ENCODE data around the gene HELZ. TPM values are rescaled to one million over a fixed set of nuclear protein-coding genes. Genes with fewer than 3 reads are reported as not detected.

The HELZ gene
- polyA plus RNA-seq, 1 of the 3 experiments (the other 2 are of a cell fraction) = 4.3 TPM

DNA sequence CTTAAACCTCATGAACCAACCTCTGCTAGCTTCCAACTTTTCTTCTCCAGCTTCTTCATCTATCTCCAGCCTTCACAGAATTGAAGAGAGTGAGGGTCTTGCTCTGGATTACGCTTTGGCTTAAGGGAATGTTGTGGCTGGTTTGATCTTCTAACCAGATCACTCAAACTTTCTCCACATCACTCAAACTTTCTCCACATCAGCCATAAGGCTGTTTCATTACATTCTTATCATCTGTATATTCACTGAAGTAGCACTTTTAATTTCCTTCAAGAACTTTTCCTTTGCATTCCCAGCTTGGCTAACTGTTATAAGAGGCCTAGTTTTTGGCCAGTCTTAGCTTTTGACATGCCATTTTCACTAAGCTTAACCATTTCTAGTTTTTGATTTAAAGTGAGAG is 148.4 kb downstream of the HELZ start:
- Histone ChIP-seq H3K9me3 (no peaks in the 10 kb centered on the region), H3K9me2 (no peaks in the 10 kb centered on the region), H2AFZ (ENCODE audit: low read depth) (no peak overlapping the region), H3K4me2 (no peak overlapping the region), H4K20me1 (ENCODE audit: insufficient read depth) (no peaks in the 10 kb centered on the region), H3K79me2 (ENCODE audit: insufficient read depth) (peaks cover 35% of the 10 kb centered on the region), H3K27ac (ENCODE audit: low read depth in 2 of 2, low read length in 1 of 2) (no peak overlapping the region), H3K36me3 (replicated peaks in 1 of 2; ENCODE audit: control insufficient read depth in 1 of 2, insufficient read depth in 2 of 2, low read length in 1 of 2) (peaks cover 0 to 13% of the 10 kb centered on the region in 2 experiments), H3F3A (replicated peaks; ENCODE audit: insufficient read depth) (no peaks in the 10 kb centered on the region), H3K4me1 (ENCODE audit: control insufficient read depth in 1 of 2, insufficient read depth in 2 of 2, low read depth in 1 of 2, low read length in 1 of 2) (no peaks in the 10 kb centered on the region), H3K4me3 (ENCODE audit: low read depth in 2 of 2, low read length in 1 of 2) (no peak overlapping the region), H3K27me3 (ENCODE audit: insufficient read depth) (no peaks in the 10 kb centered on the region), H3K9ac (no peak overlapping the region)
- TF ChIP-seq EP300 (IDR thresholded peaks at IDR 0.05; ENCODE audit: borderline replicate concordance in 1 of 2, low read depth in 1 of 2, low read length in 1 of 2) (no peak), GABPA (IDR thresholded peaks at IDR 0.05; ENCODE audit: low read depth) (no peak), GATA2 (CRISPR knock-in tag; IDR thresholded peaks at IDR 0.05) (no peak), MXI1 (IDR thresholded peaks at IDR 0.05; ENCODE audit: low read depth, low read length) (no peak), FOSL2 (IDR thresholded peaks at IDR 0.05; ENCODE audit: borderline replicate concordance, low read depth) (no peak), FOXJ3 (CRISPR knock-in tag; IDR thresholded peaks at IDR 0.05) (no peak), RAD21 (IDR thresholded peaks at IDR 0.05; ENCODE audit: low read length) (no peak), EZH2phosphoT487 (IDR thresholded peaks at IDR 0.05; ENCODE audit: borderline replicate concordance, low read depth) (no peak), POLR2AphosphoS5 (IDR thresholded peaks at IDR 0.05; ENCODE audit: low read depth, low read length) (no peak)
- TF ChIP-seq, protein P1, sequence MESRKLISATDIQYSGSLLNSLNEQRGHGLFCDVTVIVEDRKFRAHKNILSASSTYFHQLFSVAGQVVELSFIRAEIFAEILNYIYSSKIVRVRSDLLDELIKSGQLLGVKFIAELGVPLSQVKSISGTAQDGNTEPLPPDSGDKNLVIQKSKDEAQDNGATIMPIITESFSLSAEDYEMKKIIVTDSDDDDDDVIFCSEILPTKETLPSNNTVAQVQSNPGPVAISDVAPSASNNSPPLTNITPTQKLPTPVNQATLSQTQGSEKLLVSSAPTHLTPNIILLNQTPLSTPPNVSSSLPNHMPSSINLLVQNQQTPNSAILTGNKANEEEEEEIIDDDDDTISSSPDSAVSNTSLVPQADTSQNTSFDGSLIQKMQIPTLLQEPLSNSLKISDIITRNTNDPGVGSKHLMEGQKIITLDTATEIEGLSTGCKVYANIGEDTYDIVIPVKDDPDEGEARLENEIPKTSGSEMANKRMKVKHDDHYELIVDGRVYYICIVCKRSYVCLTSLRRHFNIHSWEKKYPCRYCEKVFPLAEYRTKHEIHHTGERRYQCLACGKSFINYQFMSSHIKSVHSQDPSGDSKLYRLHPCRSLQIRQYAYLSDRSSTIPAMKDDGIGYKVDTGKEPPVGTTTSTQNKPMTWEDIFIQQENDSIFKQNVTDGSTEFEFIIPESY (IDR thresholded peaks at IDR 0.05; ENCODE audit: borderline replicate concordance, low read depth) = no peak
- TF ChIP-seq, protein P2, sequence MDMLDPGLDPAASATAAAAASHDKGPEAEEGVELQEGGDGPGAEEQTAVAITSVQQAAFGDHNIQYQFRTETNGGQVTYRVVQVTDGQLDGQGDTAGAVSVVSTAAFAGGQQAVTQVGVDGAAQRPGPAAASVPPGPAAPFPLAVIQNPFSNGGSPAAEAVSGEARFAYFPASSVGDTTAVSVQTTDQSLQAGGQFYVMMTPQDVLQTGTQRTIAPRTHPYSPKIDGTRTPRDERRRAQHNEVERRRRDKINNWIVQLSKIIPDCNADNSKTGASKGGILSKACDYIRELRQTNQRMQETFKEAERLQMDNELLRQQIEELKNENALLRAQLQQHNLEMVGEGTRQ (IDR thresholded peaks at IDR 0.05; ENCODE audit: borderline replicate concordance, low read depth, low read length) = no peak
- TF ChIP-seq, protein P3, sequence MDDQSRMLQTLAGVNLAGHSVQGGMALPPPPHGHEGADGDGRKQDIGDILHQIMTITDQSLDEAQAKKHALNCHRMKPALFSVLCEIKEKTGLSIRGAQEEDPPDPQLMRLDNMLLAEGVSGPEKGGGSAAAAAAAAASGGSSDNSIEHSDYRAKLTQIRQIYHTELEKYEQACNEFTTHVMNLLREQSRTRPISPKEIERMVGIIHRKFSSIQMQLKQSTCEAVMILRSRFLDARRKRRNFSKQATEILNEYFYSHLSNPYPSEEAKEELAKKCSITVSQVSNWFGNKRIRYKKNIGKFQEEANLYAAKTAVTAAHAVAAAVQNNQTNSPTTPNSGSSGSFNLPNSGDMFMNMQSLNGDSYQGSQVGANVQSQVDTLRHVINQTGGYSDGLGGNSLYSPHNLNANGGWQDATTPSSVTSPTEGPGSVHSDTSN (IDR thresholded peaks at IDR 0.05) = no peak
- TF ChIP-seq, protein P4, sequence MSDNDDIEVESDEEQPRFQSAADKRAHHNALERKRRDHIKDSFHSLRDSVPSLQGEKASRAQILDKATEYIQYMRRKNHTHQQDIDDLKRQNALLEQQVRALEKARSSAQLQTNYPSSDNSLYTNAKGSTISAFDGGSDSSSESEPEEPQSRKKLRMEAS (IDR thresholded peaks at IDR 0.05; ENCODE audit: low read depth) = no peak
- WGBS (ENCODE audit: low lambda C conversion rate) = 100% methylated on average over 1 of the region's 1 CpG
- DNase-seq = no peak
- ChIA-PET CTCF (interaction anchor here (0.6 to 2.0 kb wide), 6 partner anchors 10 to 369 kb away, joined by 3 to 5 read pairs (median 3); no protein-coding TSS in a partner anchor), POLR2A (no interaction called here)
